ENCODE data around the gene EGFL8.
"Not testable (repeated sequence)": the region's sequence is repeated elsewhere in the genome, so short reads cannot be mapped to it uniquely, and the experiment has no call there.

Gene EGFL8

GRCh38 chr6:32203426-32204267 lies 39.3 kb downstream of the EGFL8 start:
- Mint-ChIP-seq H3K4me3 (no peak overlapping the region), H3K27me3 (no peaks in the 10 kb centered on the region), H3K27ac (no peak overlapping the region)

GRCh38 chr6:32204268-32204715 lies 39.9 kb downstream of the EGFL8 start:
- H3K4me1 Mint-ChIP-seq (ENCODE audit: low read depth) = no peaks in the 10 kb centered on the region
- H3K4me3 Mint-ChIP-seq = no peak overlapping the region
- no peaks in the 10 kb centered on the region for H3K36me3 Mint-ChIP-seq
- no peaks in the 10 kb centered on the region for H3K27me3 Mint-ChIP-seq
- H3K9me3 Mint-ChIP-seq (ENCODE audit: low read depth) = no peaks in the 10 kb centered on the region
- H3K27ac Mint-ChIP-seq = no peak overlapping the region

More at GRCh38 chr6:32203426-32204267, 39.3 kb downstream of the EGFL8 start:
- no peaks in the 10 kb centered on the region for H3K36me3 Mint-ChIP-seq
- H3K9me3 Mint-ChIP-seq (ENCODE audit: low read depth) = no peaks in the 10 kb centered on the region
- no peaks in the 10 kb centered on the region for H3K4me1 Mint-ChIP-seq (ENCODE audit: low read depth)

GRCh38 chr6:32208996-32209395 lies 44.6 kb downstream of the EGFL8 start:
- Mint-ChIP-seq H3K27ac (no peak overlapping the region), H3K4me1 (ENCODE audit: low read depth) (no peaks in the 10 kb centered on the region), H3K4me3 (no peak overlapping the region), H3K27me3 (no peaks in the 10 kb centered on the region), H3K9me3 (ENCODE audit: low read depth) (no peaks in the 10 kb centered on the region), H3K36me3 (no peaks in the 10 kb centered on the region)

- H3K36me3 Mint-ChIP-seq = no peaks in the 10 kb centered on the region
- H3K9me3 Mint-ChIP-seq (ENCODE audit: low read depth) = no peaks in the 10 kb centered on the region
- H3K27me3 Mint-ChIP-seq = no peaks in the 10 kb centered on the region
- H3K4me1 Mint-ChIP-seq (ENCODE audit: low read depth) = no peaks in the 10 kb centered on the region
- H3K27ac Mint-ChIP-seq = no peak overlapping the region
- no peak overlapping the region for H3K4me3 Mint-ChIP-seq
These were observed 45.8 kb downstream of the EGFL8 start for GRCh38 chr6:32210191-32210601.

- H3K4me1 Mint-ChIP-seq (ENCODE audit: low read depth) = not testable (repeated sequence)
These were observed 47.0 kb downstream of the EGFL8 start for GRCh38 chr6:32211432-32211831.

GRCh38 chr6:32212076-32212760 lies 47.8 kb downstream of the EGFL8 start:
- no peaks in the 10 kb centered on the region for H3K36me3 Mint-ChIP-seq
- no peaks in the 10 kb centered on the region for H3K27me3 Mint-ChIP-seq
- H3K27ac Mint-ChIP-seq = no peak overlapping the region

More at GRCh38 chr6:32211432-32211831, 47.0 kb downstream of the EGFL8 start:
- H3K27me3 Mint-ChIP-seq; H3K27ac Mint-ChIP-seq; H3K9me3 Mint-ChIP-seq (ENCODE audit: low read depth); H3K4me3 Mint-ChIP-seq; H3K36me3 Mint-ChIP-seq: not testable (repeated sequence)

GRCh38 chr6:32213649-32214048 lies 49.3 kb downstream of the EGFL8 start:
- Mint-ChIP-seq H3K27ac (no peak overlapping the region), H3K4me1 (ENCODE audit: low read depth) (no peaks in the 10 kb centered on the region), H3K4me3 (no peak overlapping the region), H3K36me3 (peaks cover 2% of the 10 kb centered on the region), H3K27me3 (peaks cover 2% of the 10 kb centered on the region), H3K9me3 (ENCODE audit: low read depth) (no peaks in the 10 kb centered on the region)

More at GRCh38 chr6:32212076-32212760, 47.8 kb downstream of the EGFL8 start:
- Mint-ChIP-seq H3K9me3 (ENCODE audit: low read depth) (no peaks in the 10 kb centered on the region), H3K4me1 (ENCODE audit: low read depth) (no peaks in the 10 kb centered on the region), H3K4me3 (no peak overlapping the region)

- Mint-ChIP-seq H3K4me3 (no peak overlapping the region), H3K9me3 (ENCODE audit: low read depth) (no peaks in the 10 kb centered on the region), H3K36me3 (peaks cover 2% of the 10 kb centered on the region), H3K27ac (no peak overlapping the region), H3K27me3 (peaks cover 2% of the 10 kb centered on the region), H3K4me1 (ENCODE audit: low read depth) (no peaks in the 10 kb centered on the region)
These were observed 49.7 kb downstream of the EGFL8 start for GRCh38 chr6:32214126-32214525.

GRCh38 chr6:32215617-32216016 lies 51.2 kb downstream of the EGFL8 start:
- Mint-ChIP-seq H3K4me1 (ENCODE audit: low read depth) (no peaks in the 10 kb centered on the region), H3K27me3 (peaks cover 2% of the 10 kb centered on the region), H3K27ac (no peak overlapping the region), H3K36me3 (peaks cover 2% of the 10 kb centered on the region), H3K4me3 (no peak overlapping the region), H3K9me3 (ENCODE audit: low read depth) (no peaks in the 10 kb centered on the region)

- H3K27ac Mint-ChIP-seq = no peak overlapping the region
- no peaks in the 10 kb centered on the region for H3K9me3 Mint-ChIP-seq (ENCODE audit: low read depth)
- peaks cover 2% of the 10 kb centered on the region for H3K36me3 Mint-ChIP-seq
- peaks cover 2% of the 10 kb centered on the region for H3K27me3 Mint-ChIP-seq
- no peak overlapping the region for H3K4me3 Mint-ChIP-seq
- H3K4me1 Mint-ChIP-seq (ENCODE audit: low read depth) = no peaks in the 10 kb centered on the region
These were observed 51.9 kb downstream of the EGFL8 start for GRCh38 chr6:32216285-32216684.

GRCh38 chr6:32216998-32217397 lies 52.6 kb downstream of the EGFL8 start:
- Mint-ChIP-seq H3K36me3 (peaks cover 2% of the 10 kb centered on the region), H3K27me3 (peaks cover 2% of the 10 kb centered on the region), H3K4me1 (ENCODE audit: low read depth) (no peaks in the 10 kb centered on the region), H3K27ac (no peak overlapping the region), H3K9me3 (ENCODE audit: low read depth) (no peaks in the 10 kb centered on the region), H3K4me3 (no peak overlapping the region)

All from activated naive CD8-positive, alpha-beta T cell (primary cell).